ENCODE results near the gene VDR. TPM values are rescaled to one million over a fixed set of nuclear protein-coding genes. Genes with fewer than 3 reads are reported as not detected.

The VDR gene
- total and polyA plus RNA-seq, 10 donors = 0.70 to 10.5 (median 5.7) TPM

GRCh38 chr12:47931187-47931586, 26.4 kb upstream of the VDR start:
- Histone ChIP-seq H3K4me1 (peaks cover 0 to 3% (median 0%) of the 10 kb centered on the region in 6 donors), H3K4me3 (no peak overlapping the region), H3K9me3 (no peaks in the 10 kb centered on the region), H3K36me3 (no peaks in the 10 kb centered on the region), H3K27me3 (replicated peaks in 1 of 7) (peaks cover 0 to 18% (median 0%) of the 10 kb centered on the region in 7 donors), H3K27ac (no peak overlapping the region)
- 72 to 90% (median 78%) methylated on average over 1 of the region's 1 CpG for WGBS, 5 donors
- no peak for TF ChIP-seq POLR2A (IDR thresholded peaks at IDR 0.05)
- no peak for TF ChIP-seq CTCF (IDR thresholded peaks at IDR 0.05 in 8 of 11, conservative IDR thresholded peaks at IDR 0.05 in 3 of 11)
- no peak for TF ChIP-seq POLR2AphosphoS5 (IDR thresholded peaks at IDR 0.05)
- intact Hi-C loops (cut with DNase I; ENCODE audit: low total_unique reads) = no loop called here
- DNase-seq = no peak

- H3K27me3 ChIP-seq (replicated peaks in 1 of 7) = peaks cover 0 to 18% (median 0%) of the 10 kb centered on the region in 7 donors
- no peaks in the 10 kb centered on the region for H3K9me3 ChIP-seq
- H3K27ac ChIP-seq = no peak overlapping the region
- no peak overlapping the region for H3K4me3 ChIP-seq
- no peak for DNase-seq
- peaks cover 0 to 3% (median 0%) of the 10 kb centered on the region in 6 donors for H3K4me1 ChIP-seq
- H3K36me3 ChIP-seq = no peaks in the 10 kb centered on the region
- TF ChIP-seq CTCF (IDR thresholded peaks at IDR 0.05 in 8 of 11, conservative IDR thresholded peaks at IDR 0.05 in 3 of 11) = no peak
- TF ChIP-seq POLR2AphosphoS5 (IDR thresholded peaks at IDR 0.05) = no peak
- no peak for TF ChIP-seq POLR2A (IDR thresholded peaks at IDR 0.05)
- WGBS, 5 donors = 90 to 96% (median 93%) methylated on average over 5 of the region's 5 CpGs
- intact Hi-C loops (cut with DNase I; ENCODE audit: low total_unique reads) = no loop called here
Observed at GRCh38 chr12:47930634-47931033, 25.8 kb upstream of the VDR start.

GRCh38 chr12:47927346-47927745, 22.6 kb upstream of the VDR start:
- no peaks in the 10 kb centered on the region for H3K36me3 ChIP-seq
- H3K4me3 ChIP-seq = no peak overlapping the region
- TF ChIP-seq POLR2A (IDR thresholded peaks at IDR 0.05) (no peak), POLR2AphosphoS5 (IDR thresholded peaks at IDR 0.05) (no peak)
- H3K4me1 ChIP-seq = no peaks in the 10 kb centered on the region
- DNase-seq = no peak
- H3K27me3 ChIP-seq (replicated peaks in 1 of 7) = peaks cover 0 to 24% (median 0%) of the 10 kb centered on the region in 7 donors
- intact Hi-C loops (cut with DNase I; ENCODE audit: low total_unique reads) = no loop called here
- no peaks in the 10 kb centered on the region for H3K9me3 ChIP-seq
- WGBS, 5 donors = 76 to 88% (median 83%) methylated on average over 3 of the region's 3 CpGs
- H3K27ac ChIP-seq = no peak overlapping the region

- Histone ChIP-seq H3K4me3 (no peak overlapping the region), H3K36me3 (no peaks in the 10 kb centered on the region), H3K4me1 (no peaks in the 10 kb centered on the region), H3K27me3 (replicated peaks in 1 of 7) (peaks cover 0 to 7% (median 0%) of the 10 kb centered on the region in 7 donors), H3K9me3 (no peaks in the 10 kb centered on the region), H3K27ac (no peak overlapping the region)
- TF ChIP-seq CTCF (IDR thresholded peaks at IDR 0.05 in 8 of 11, conservative IDR thresholded peaks at IDR 0.05 in 3 of 11) (no peak), POLR2A (IDR thresholded peaks at IDR 0.05) (no peak), POLR2AphosphoS5 (IDR thresholded peaks at IDR 0.05) (no peak)
- no peak for DNase-seq
- WGBS, 5 donors = 63 to 89% (median 79%) methylated on average over 1 of the region's 1 CpG
- intact Hi-C loops (cut with DNase I; ENCODE audit: low total_unique reads) = no loop called here
Observed at GRCh38 chr12:47921907-47922306, 17.1 kb upstream of the VDR start.

- H3K4me1 ChIP-seq = no peaks in the 10 kb centered on the region
- no peak for DNase-seq
- peaks cover 0 to 7% (median 0%) of the 10 kb centered on the region in 7 donors for H3K27me3 ChIP-seq (replicated peaks in 1 of 7)
- intact Hi-C loops (cut with DNase I; ENCODE audit: low total_unique reads) = no loop called here
- no peak overlapping the region for H3K4me3 ChIP-seq
- no peak overlapping the region for H3K27ac ChIP-seq
- no peaks in the 10 kb centered on the region for H3K9me3 ChIP-seq
- 71 to 86% (median 81%) methylated on average over 6 of the region's 6 CpGs for WGBS, 5 donors
- H3K36me3 ChIP-seq = no peaks in the 10 kb centered on the region
- no peak for TF ChIP-seq POLR2A (IDR thresholded peaks at IDR 0.05)
- TF ChIP-seq POLR2AphosphoS5 (IDR thresholded peaks at IDR 0.05) = no peak
- TF ChIP-seq CTCF (IDR thresholded peaks at IDR 0.05 in 8 of 11, conservative IDR thresholded peaks at IDR 0.05 in 3 of 11) = no peak
Observed at GRCh38 chr12:47920913-47921312, 16.1 kb upstream of the VDR start.

Measured in spleen (tissue), 11 donors.